DND-41 (cell line): ENCODE results near the gene GFOD1.

Source experiments
- CTCF ChIP-seq: IDR thresholded peaks from 2 replicates; pipeline ENCODE4 v1.5.1; 2012; ENCODE audit warnings: borderline replicate concordance, low read length, moderate library complexity, mild to moderate bottlenecking; ENCODE audit not compliant: poor library complexity, severe bottlenecking; ENCODE audit errors: extremely low read depth
- EZH2 ChIP-seq: IDR thresholded peaks from 3 replicates; pipeline ENCODE4 v1.6.1; 2012; ENCODE audit warnings: borderline replicate concordance, low read depth, mild to moderate bottlenecking, moderate library complexity, low read length, inconsistent platforms; ENCODE audit not compliant: severe bottlenecking

- TF ChIP-seq CTCF (no peak), EZH2 (no peak)
Observed at GRCh38 chr6:13474360-13474759, 13.0 kb downstream of the GFOD1 start.
